Germinal center (tissue), 1 donor: ENCODE measurements around the gene PLD1.

Experiments used
- DNase-seq: peaks from one replicate; pipeline ENCODE4 v3.0.0; 2012; ENCODE audit warnings: mixed read lengths, low spot score

The PLD1 gene

DNA sequence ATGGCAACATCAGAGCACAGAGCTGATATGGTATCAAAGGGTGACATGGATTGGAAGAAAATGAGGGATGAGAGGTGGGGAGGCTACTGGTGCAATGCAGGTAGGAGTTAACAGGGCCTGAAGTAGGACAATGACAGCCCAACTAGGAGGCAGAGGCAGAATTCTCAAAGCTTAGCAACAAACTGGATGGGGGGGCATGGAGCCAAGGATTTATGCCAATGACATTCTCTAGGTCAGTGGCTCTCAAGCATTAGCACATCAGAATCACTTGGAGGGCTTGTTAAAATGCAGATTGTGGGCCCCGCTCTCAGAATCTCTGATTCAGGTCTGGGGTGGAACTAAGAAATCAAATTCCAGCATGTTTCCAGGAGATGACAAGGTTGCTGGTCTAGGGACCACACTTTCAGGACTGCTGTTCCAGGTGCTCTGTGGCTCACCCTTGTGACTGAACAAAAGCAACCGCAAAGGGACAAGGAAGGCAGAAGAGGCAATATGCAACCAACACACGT lies 252.0 kb downstream of the PLD1 start:
- no peak for DNase-seq

GRCh38 chr3:171557173-171557572 lies 253.1 kb downstream of the PLD1 start:
- no peak for DNase-seq

- DNase-seq, result no peak
These were observed 253.6 kb downstream of the PLD1 start for GRCh38 chr3:171556574-171557145.

GRCh38 chr3:171556148-171556547 lies 254.1 kb downstream of the PLD1 start:
- no peak for DNase-seq

- no peak for DNase-seq
These were observed 257.2 kb downstream of the PLD1 start for GRCh38 chr3:171553086-171553485.

- no peak for DNase-seq
These were observed 257.8 kb downstream of the PLD1 start for GRCh38 chr3:171552531-171552930.

DNA sequence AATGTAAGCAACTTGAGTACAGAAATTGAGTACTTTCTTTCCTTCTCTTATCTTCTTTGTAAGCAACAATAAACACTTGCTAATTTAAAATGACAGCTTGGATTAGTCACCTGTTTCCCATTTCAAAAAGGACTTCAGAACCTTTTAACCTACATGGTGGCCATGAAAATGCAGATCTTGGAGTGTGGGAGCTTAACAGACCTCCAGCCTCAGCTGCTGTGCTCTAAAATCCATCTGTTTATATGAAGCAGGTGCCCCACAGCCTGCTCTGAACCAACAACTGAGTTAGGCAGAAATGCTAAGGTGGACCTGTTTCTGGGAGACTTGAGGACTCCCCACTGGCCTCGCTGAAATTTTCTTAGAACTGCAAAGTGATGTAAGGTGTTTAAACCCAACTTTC lies 259.0 kb downstream of the PLD1 start:
- DNase-seq, result no peak
